Tibial artery (tissue), 4 donors: ENCODE data around the gene MATCAP1.
A peak's percentile ranks its signal among the peaks of the same experiment; 100 is the strongest.

Source experiments
- DNase-seq, 2 donors: peaks; one replicate each; pipeline ENCODE4 v3.0.0-alpha.2; 2019
- H3K27ac ChIP-seq, 2 donors: fragments of 200-600 bp; sonication (generic) in 1 of 2; 1 replicate in 1 of 2; 2 replicates in 1 of 2; pipeline ENCODE4 v1.5.1; 2018 to 2019; ENCODE audit warnings: mild to moderate bottlenecking in 1 of 2
- H3K27me3 ChIP-seq, 2 donors: fragments of 200-600 bp; sonication (generic) in 1 of 2; one replicate each; pipeline versions ENCODE4 v1.5.1 to v1.6.0; 2016 to 2019
- H3K36me3 ChIP-seq, 3 donors: fragments of 200-600 bp; sonication (generic) in 2 of 3; one replicate each; pipeline ENCODE4 v1.5.1; 2016 to 2019; ENCODE audit warnings: mild to moderate bottlenecking in 2 of 3
- H3K4me1 ChIP-seq, 4 donors: fragments of 200-600 bp; sonication (generic) in 2 of 4; 1 replicate in 3 of 4; 2 replicates in 1 of 4; pipeline ENCODE4 v1.5.1; 2016 to 2019
- H3K4me3 ChIP-seq, 2 donors: fragments of 200-600 bp; sonication (generic) in 1 of 2; 1 replicate in 1 of 2; 2 replicates in 1 of 2; pipeline ENCODE4 v1.5.1; 2018 to 2019; ENCODE audit warnings: mild to moderate bottlenecking in 2 of 2
- H3K9me3 ChIP-seq, 3 donors: fragments of 200-600 bp; sonication (generic) in 1 of 3; one replicate each; pipeline ENCODE4 v1.5.1; 2016 to 2019
- intact Hi-C: fragments of 100-400 bp; cut with DNase I; formaldehyde crosslinking; loops from one replicate; pipeline ENCODE4 v1.15.0; 2023; ENCODE audit warnings: low total_unique reads
- TF ChIP-seq, protein P1 (sequence below), 2 experiments: fragments of 200-600 bp in 1 of 2; fragments of 450-650 bp in 1 of 2; IDR thresholded peaks; one replicate each; pipeline ENCODE4 v1.5.1; 2017 to 2019; ENCODE audit warnings: antibody characterized with exemption in 2 of 2, mild to moderate bottlenecking in 1 of 2, moderate library complexity in 1 of 2

The MATCAP1 gene

DNA sequence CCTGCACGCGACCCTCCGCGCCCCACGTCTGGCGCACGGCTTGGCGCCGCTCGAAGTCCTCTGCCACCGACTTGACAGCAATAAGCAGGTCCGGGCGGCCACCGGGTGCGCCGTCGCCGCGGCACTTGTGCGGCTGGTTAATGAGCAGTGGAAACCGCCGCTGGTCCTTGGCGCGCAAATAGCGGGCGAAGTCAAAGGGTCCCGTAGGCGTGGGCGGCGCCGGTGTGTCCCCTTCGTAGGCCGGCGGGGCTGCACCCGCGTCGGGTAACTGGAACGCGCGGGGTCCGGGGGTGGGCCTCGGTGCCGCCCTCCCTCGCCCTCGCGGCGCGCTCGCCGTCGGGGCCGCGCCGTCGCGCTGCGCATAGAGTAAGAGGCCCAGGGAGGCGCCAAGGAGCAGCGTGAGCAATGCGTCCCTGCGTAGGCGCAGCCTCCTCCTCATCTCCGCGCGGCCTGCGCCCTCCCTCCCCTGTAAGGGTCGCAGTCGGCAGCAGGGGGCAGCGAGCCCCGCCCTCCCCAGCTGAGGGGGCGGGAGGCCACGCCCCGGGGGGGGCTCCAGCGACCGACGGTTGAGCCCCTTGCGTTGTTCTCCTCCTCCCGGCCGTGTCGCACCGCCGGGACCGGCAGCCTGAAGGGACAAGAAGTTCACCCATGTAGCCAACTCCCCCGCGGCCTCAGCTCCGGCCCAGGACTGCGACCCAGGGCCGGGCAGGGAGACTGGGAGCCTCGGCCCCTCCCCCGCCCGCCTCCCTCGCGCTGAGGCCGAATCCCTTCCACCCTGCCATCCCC lies 33.5 kb downstream of the MATCAP1 start:
- Histone ChIP-seq H3K27ac (peak overlapping the region; percentile 89 to 94), H3K36me3 (peaks cover 8 to 39% (median 26%) of the 10 kb centered on the region in 3 donors), H3K9me3 (no peaks in the 10 kb centered on the region), H3K27me3 (peaks cover 0 to 4% of the 10 kb centered on the region in 2 donors), H3K4me3 (peak overlapping the region; percentile 63 to 70), H3K4me1 (peaks cover 0 to 29% (median 19%) of the 10 kb centered on the region in 4 donors)
- DNase-seq, result peak in 1 of 2 donors; percentile 50
- intact Hi-C loops, result no loop called here
- TF ChIP-seq, protein P1, sequence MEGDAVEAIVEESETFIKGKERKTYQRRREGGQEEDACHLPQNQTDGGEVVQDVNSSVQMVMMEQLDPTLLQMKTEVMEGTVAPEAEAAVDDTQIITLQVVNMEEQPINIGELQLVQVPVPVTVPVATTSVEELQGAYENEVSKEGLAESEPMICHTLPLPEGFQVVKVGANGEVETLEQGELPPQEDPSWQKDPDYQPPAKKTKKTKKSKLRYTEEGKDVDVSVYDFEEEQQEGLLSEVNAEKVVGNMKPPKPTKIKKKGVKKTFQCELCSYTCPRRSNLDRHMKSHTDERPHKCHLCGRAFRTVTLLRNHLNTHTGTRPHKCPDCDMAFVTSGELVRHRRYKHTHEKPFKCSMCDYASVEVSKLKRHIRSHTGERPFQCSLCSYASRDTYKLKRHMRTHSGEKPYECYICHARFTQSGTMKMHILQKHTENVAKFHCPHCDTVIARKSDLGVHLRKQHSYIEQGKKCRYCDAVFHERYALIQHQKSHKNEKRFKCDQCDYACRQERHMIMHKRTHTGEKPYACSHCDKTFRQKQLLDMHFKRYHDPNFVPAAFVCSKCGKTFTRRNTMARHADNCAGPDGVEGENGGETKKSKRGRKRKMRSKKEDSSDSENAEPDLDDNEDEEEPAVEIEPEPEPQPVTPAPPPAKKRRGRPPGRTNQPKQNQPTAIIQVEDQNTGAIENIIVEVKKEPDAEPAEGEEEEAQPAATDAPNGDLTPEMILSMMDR (IDR thresholded peaks at IDR 0.05), result peak in 1 of 2 experiments; percentile 4

DNA sequence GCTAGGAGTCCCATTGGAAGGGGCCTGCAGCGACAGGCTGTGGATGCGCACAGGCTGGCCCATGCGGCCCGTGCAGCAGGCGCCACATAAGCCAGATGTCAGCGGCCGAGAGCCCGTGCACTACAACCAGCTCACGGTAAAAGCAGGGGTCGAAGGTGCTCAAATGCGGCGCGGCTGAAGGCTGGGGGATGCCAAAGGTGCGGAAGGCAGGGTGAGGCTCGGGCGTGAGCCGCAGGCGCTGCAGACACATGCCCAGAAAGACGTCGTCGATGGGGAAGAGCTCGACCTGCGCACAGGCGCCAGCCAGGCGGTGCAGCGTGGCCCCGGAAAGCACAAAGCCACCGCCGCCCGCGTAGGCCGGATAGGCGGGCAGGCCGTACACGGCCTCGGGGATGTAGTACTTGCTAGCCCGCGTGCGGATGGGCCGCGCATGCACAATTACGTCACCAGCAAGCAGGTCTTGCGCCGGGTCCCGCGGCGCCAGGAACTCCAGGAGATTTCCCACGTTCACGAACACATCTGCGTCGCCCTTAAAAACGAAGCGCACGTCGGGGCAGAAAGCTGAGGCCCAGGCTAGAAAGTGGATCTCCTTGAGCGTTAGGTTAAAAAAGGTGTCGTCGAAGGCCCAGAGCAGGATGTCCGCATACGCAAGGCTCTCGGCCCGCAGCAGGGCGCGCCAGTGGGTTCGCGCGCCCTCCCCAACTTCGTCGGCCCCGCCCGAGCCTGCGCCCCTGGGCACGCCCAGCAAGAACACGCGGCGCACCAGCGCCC lies 34.3 kb downstream of the MATCAP1 start:
- no peaks in the 10 kb centered on the region for H3K9me3 ChIP-seq
- TF ChIP-seq, protein P1 (IDR thresholded peaks at IDR 0.05), result no peak
- intact Hi-C loops, result no loop called here
- peaks cover 0 to 2% of the 10 kb centered on the region in 2 donors for H3K27me3 ChIP-seq
- peak overlapping the region in 1 of 2 donors; percentile 63 for H3K4me3 ChIP-seq
- peaks cover 0 to 21% (median 13%) of the 10 kb centered on the region in 4 donors for H3K4me1 ChIP-seq
- no peak for DNase-seq
- H3K27ac ChIP-seq, result peak overlapping the region; percentile 89 to 94
- H3K36me3 ChIP-seq, result peaks cover 13 to 47% (median 34%) of the 10 kb centered on the region in 3 donors

DNA sequence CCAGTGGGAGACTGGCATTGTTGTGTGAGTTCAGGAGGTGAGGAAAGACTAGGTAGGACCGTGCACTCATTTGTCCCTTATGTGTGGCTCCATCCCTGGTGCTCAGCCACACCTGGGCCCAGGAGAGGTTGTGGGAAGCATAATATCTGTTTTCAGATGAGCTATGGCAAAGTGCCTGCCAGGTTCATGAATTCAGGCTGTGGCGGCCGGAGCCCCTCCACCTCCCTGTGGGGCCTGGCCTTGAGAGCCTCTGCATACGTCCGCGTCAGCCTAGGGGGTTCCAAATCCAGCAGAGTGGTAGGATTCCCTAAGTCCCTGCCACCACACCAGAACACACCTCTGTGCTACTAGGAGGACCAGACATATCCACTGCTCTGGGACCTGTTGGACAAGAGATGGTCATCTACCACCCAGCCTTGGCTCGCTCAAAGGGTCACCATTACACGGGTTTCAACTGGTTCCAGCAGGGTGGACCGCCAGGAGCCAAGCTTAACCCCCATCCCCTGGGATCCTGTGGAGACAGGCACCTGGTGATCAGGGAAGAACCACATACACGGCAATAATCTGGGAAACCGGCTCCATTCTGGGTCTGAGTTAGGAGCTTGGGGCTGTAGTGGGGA lies 35.0 kb downstream of the MATCAP1 start:
- Histone ChIP-seq H3K36me3 (peaks cover 20 to 54% (median 41%) of the 10 kb centered on the region in 3 donors), H3K27ac (no peak overlapping the region), H3K4me1 (peaks cover 0 to 21% (median 13%) of the 10 kb centered on the region in 4 donors), H3K27me3 (no peaks in the 10 kb centered on the region), H3K9me3 (no peaks in the 10 kb centered on the region), H3K4me3 (no peak overlapping the region)
- TF ChIP-seq, protein P1 (IDR thresholded peaks at IDR 0.05), result no peak
- DNase-seq, result no peak
- intact Hi-C loops, result no loop called here

DNA sequence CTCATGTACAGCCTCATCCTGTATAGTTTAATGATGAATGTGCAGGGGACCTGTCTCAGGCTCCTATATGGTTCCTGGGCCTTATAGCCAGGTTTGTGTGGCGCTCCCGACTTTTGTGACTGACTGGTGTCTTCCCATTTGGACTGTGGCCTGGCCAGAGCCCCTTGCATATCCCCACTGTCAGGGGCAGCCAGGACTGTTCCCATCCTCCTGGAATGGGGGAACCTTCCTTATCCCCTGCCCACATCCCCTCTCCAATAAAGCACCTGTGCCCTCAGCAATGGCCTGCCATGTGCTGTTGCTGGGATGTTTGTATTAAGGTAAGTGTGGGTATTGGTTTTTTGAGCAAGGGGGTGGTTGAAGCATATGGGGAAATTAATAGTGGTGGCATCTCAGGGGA lies 35.5 kb downstream of the MATCAP1 start:
- Histone ChIP-seq H3K27me3 (no peaks in the 10 kb centered on the region), H3K36me3 (peaks cover 26 to 59% (median 46%) of the 10 kb centered on the region in 3 donors), H3K9me3 (no peaks in the 10 kb centered on the region), H3K4me1 (peaks cover 0 to 21% (median 13%) of the 10 kb centered on the region in 4 donors), H3K4me3 (no peak overlapping the region), H3K27ac (no peak overlapping the region)
- no peak for DNase-seq
- TF ChIP-seq, protein P1 (IDR thresholded peaks at IDR 0.05), result no peak
- intact Hi-C loops, result no loop called here

DNA sequence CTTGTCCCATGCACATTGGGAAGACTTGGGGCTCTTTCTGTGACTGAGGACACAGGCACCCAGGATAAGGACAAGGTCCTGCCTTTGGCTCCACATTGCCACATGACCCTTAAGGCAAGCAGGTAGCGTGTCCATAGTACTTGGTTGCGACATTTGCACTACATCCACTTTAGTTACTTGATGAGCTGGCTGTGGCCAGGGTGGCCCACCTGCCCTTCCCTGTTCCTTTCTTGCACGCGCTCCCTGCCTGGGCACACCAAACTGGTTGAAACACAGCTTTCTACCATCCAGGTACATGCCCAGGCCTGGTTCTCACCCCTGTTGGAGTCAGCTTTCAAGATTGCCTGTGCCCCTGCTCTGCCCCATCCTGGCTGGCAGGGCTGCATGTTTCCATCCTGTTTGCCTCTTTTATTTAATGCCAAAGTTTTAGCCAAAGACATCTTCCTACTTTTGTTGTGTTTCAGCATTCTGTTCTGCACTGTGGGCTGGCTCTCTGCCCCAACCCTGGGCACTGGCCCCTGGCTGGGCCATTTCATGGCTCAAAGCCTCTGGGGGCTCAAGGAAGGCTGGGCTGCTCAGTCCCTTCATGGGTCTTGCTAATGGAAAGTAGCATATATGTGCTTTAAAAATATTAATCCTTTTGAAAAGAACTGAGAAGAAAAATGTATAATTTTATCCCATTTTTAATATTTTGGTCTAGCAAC lies 36.2 kb downstream of the MATCAP1 start:
- TF ChIP-seq, protein P1 (IDR thresholded peaks at IDR 0.05), result no peak
- Histone ChIP-seq H3K9me3 (no peaks in the 10 kb centered on the region), H3K27me3 (no peaks in the 10 kb centered on the region), H3K36me3 (peaks cover 32 to 65% (median 52%) of the 10 kb centered on the region in 3 donors), H3K4me3 (no peak overlapping the region), H3K4me1 (peaks cover 0 to 21% (median 13%) of the 10 kb centered on the region in 4 donors), H3K27ac (no peak overlapping the region)
- DNase-seq, result no peak
- intact Hi-C loops, result no loop called here
